Activated CD4-positive, alpha-beta T cell treated with anti-CD3 and anti-CD28 coated beads, Interleukin-2, amount 50 U/mL, for 1 hour (primary cell): Measurements from ENCODE around the gene CYP4F8.
A peak's percentile ranks its signal among the peaks of the same experiment; 100 is the strongest.
"Not testable (repeated sequence)": the region's sequence is repeated elsewhere in the genome, so short reads cannot be mapped to it uniquely, and the experiment has no call there.

Experiments used
- DNase-seq: peaks from one replicate; pipeline ENCODE4 v3.0.0-alpha.2; 2020

The CYP4F8 gene, protein sequence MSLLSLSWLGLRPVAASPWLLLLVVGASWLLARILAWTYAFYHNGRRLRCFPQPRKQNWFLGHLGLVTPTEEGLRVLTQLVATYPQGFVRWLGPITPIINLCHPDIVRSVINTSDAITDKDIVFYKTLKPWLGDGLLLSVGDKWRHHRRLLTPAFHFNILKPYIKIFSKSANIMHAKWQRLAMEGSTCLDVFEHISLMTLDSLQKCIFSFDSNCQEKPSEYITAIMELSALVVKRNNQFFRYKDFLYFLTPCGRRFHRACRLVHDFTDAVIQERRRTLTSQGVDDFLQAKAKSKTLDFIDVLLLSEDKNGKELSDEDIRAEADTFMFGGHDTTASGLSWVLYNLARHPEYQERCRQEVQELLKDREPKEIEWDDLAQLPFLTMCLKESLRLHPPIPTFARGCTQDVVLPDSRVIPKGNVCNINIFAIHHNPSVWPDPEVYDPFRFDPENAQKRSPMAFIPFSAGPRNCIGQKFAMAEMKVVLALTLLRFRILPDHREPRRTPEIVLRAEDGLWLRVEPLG

DNA sequence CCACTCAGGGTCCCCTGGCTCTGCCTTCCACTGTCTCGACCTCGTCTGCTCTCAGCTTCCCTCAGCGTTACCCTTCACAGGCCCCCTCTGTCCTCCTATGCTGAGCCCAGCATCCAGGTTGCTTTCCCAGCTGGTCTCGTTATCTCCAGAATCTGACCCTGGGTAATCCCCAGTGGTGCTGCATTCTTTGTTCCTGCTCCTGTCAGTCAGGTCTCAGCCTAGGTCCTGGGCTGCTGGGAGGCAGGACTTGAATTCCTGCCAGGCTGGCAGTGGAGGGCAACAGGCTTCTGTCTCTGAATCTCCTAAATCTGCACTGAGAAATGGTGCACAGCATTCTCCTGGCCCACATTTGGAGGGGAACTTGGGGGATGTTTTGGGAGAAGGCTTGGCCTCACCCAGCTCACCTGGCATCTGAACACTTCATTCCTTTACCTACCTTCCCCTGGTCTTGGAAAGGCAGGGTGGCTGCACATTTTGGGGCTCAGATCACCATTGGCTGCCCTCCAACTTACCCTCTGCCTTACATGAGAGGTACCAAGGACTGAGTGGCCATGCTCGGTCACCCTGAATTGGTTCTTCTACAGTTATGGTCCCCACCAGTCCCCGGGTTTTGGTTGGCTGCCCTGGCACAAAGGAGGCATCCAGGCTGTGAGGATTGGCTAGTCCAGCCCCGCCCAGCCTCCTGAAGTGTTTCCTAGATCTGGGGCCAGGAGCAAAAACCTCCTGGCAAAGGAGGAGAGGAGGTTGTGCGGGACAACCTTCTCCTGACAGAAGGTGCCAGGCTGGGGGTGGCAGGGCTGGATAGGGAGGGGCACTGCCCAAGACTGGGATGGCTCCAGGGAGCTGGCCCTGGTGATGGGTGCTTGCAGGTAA lies at the start of gene CYP4F8:
Gene CYP4F8, plus strand, starts transcription at position 712 of the 873 bp plus-strand sequence. CDS start 399 bp downstream, outside the sequence.
- no peak for DNase-seq

DNA sequence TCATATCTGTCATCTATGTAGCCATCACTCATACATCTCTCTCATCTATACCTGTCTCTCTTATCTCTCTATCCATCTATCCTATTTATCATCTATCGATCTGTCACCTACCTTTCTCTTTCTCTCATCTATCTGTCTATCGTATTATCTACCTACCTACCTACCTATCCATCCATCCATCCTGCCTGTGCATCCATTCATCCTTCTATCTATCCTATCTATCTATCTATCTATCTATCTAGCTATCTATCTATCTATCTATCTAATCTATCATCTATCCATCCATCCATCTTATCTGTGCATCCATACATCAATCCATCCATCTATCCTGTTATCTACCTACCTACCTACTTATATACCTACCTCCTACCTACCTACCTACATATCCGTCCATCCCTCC lies 44.6 kb upstream of the CYP4F8 start:
- no peak for DNase-seq

DNA sequence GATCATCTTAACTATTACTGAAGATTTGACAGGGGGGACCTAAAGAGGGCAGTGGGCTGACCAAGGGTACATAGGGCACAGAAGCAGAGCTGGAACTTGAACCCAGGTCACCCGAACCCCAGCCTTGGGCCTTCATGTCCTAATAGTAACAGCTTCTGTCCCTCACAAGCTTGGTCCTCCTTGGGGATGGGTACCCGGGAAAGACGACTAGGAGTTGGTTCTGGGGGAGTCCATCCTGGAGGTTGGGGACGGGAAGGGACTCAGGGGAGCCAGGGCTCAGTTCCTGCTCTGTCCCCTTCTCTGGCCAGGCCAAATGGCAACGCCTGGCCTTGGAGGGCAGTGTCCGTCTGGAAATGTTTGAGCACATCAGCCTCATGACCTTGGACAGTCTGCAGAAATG lies 39.6 kb upstream of the CYP4F8 start:
- DNase-seq, result no peak

DNA sequence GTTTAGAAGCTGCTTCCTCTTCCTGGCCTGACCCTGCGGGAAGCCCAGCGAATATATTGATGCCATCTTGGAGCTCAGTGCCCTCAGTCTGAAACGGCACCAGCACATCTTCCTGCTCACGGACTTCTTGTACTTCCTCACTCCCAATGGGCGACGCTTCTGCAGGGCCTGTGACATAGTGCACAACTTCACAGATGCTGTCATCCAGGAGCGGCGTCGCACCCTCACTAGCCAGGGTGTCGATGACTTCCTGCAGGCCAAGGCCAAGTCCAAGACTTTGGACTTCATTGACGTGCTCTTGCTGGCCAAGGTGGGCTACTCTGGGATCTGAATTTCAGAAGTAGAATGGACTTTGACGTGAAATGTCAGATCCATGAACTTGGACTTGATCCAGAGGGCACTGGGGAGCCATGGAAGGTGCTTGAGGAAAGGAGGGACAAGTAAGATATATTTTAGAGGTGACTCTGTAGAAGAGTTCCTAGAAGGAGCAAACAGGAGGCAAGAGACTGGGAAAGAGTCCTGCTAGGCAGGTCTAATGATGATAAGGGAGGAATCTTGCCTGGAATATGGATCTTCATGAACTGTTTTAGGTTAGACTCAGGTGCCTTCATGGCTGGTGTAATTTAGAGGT lies 38.4 kb upstream of the CYP4F8 start:
- DNase-seq, result no peak

DNA sequence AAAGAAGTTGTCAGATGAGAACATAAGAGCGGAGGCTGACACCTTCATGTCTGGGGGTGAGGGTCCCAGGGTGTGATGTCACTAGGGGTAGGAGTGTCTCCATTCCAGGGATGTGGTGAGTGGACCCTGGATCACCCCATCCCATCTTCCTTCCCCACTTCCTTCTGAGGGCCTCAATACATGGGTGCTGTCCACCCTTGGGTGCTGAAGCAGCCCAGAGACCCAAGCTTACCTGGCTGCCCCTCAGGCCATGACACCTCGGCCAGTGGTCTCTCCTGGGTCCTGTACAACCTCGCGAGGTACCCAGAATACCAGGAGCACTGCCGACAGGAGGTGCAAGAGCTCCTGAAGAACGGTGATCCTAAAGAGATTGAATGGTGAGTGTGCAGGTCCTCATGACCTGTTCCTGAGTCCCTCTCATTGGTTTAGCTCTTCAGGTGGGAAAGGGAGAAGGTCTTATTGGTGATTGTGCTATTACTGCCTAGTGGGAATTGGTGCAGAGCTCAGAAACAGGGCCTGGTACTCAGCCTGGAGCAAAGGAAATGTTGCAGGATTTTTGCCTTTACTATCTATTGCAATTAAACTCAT lies 37.7 kb upstream of the CYP4F8 start:
- DNase-seq, result no peak

DNA sequence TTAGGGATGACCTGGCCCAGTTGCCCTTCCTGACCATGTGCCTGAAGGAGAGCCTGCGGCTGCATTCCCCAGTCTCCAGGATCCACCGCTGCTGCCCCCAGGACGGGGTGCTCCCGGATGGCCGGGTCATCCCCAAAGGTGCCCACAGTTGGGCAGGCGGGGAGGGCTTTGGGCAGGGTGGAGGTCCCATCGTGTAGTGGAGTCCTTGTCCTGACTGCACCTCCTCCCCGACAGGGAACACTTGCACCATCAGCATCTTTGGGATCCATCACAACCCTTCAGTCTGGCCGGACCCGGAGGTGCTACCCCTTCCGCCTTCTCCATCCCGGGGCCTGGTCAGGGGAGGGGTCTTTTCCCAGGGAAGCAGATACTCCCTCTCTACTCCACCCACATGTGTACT lies 31.7 kb upstream of the CYP4F8 start:
- DNase-seq, result no peak

DNA sequence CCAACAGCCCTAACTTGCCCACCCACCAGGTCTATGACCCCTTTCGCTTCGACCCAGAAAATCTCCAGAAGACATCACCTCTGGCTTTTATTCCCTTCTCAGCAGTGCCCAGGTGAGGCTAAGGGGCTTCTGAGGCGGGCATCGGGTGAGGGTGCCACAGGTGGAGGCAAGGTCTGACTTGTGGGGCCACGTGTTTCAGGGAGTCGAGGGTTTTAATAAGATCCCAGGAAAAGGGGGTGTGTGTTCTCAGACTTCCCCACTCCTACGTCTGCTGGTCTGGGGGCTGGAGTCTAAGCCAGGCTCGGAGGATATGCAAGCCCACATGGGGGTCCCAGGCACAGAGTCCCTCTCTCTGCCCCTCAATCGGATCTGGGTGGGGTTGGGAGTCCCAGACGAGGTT lies 30.9 kb upstream of the CYP4F8 start:
- DNase-seq, result no peak

DNA sequence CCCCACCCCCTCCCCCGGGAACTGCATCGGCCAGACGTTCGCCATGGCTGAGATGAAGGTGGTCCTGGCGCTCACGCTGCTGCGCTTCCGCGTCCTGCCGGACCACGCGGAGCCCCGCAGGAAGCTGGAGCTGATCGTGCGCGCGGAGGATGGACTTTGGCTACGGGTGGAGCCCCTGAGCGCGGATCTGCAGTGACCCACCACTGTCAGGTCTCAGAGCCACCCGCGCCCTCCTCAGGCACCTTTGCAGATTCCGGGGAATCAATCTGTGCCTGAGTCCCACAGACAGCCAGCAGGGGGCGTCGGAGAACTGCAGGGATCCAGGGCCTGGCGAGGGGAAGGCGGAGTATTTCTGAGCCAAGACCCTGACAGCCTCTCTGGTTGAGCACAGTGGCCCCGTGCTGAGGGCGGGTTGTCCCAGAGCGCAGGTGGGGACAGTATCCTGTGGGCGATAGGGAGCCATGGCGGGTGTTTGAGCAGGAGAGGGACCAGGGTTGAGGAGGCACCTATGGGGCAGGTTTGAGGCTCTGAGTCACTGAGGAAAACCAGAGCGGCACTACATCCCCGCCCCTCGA lies 30.4 kb upstream of the CYP4F8 start:
- peak; percentile 86 for DNase-seq

DNA sequence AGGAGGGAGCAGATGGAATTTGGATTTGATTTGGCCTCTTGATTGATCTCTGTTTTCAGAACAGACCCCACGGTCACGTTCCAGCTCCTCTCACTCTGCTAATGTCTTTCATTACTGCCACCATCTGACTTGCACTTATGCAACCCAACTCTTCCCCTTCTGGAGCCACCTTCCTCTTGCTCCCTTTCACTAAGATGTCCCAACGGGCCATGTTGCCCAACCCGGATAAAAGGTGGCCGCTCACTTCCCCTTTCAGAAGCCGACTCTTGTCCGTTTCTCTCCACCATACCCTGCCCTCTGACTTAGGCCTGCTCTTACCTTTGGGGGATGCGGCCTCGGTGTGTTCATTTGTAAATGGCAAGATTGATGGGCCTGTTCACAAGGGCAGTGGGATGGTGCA lies 27.4 kb upstream of the CYP4F8 start:
- DNase-seq, result no peak

DNA sequence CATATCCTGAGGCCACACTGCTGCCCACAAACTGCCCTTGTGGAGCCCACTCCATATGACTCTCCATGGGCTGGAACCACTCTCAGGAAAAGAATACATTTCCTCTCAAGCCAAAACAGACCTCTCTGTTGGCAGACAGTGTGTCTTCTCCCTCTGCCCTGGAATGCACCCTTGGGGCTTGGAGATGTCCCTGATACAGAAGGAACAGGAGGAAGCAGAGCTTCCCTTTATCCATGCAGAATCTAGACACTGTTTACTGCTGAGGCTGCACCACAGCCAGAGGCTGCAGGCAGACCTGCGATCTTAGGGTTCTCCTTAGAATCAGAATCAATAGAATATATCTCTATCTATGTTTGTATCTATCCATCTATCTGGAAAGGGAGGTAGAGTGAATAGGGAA lies 26.8 kb upstream of the CYP4F8 start:
- DNase-seq, result no peak

DNA sequence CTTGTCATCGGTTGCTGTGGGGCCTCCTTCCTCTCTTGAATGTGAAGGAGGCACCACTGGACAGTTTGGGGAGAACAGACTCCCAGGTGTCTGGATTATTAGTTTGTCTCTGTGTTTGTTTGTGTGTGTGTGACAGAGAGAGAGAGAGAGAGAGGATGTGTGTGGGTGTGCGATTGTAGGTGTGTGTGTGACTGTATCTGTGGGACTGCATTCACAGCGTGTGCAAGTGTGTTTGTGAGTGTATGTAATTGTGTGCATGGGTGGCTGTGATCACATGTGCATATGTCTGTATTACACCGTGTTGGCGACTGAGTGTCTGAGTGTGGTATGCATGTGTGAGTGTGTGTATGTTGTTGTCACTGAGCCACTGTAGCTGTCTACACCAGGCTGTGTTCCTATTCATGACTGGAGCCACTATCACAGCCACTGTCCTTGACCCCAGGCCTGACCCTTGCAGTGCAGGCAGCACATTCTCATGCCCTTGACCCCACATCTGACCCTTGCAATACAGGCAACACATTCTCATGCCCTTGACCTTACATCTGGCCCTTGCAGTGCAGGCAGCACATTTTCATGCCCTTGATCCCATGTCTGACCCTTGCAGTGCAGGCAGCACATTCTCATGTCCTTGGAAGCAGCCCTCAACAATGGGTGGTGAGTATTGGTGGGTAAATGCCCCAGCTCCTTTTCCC lies 25.1 kb upstream of the CYP4F8 start:
- no peak for DNase-seq

DNA sequence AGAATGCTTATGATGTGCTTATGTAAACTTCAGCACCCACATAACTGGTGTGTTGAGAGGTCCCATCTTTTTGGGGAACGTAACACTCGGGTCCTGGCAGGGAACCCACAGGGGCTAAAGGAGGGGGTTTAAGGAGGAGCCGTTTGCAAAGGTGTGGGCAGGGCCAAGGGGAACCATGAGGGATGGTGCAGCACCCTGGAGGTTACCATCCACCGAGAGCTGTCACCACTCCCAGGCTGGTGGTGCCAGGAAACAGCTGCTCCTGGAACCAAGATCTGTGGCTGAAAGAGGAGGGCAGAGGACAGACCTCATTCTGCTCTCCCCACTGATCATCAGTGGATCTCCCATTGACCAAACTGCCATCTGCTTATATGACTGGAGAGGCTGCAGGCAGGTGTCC lies 23.2 kb upstream of the CYP4F8 start:
- DNase-seq, result no peak

DNA sequence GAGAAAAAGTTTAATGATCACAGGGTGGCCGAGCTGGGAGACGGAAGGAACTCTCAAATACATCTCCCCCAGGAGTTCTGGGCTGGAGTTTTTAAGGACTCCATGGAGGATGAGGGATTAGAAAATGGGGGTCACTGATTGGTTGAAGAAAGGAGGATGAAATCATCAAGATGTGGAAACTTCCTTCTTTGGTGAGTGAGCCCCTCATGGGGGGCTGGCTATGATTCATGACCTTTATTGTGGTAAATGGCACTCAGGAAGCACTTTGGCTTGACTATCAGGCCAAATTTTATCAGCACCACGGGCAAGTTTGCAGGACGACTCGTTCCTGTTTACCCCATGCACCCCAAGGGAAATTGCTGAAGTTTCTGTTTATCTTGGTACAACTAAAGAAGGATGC lies 22.5 kb upstream of the CYP4F8 start:
- not testable (repeated sequence) for DNase-seq

DNA sequence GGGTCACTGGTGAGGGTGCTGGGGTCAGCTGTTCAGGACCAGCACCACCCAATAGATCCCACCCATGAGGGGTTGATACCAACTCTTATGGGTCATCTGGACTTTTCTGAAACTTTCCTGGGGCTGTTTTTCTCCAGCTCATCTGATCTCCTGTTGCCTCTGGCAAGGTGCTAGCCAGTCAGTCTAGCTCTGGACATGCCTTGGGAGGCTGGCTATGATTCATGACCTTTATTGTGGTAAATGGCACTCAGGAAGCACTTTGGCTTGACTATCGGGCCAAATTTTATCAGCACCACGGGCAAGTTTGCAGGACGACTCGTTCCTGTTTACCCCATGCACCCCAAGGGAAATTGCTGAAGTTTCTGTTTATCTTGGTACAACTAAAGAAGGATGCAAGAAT lies 21.3 kb upstream of the CYP4F8 start:
- not testable (repeated sequence) for DNase-seq

DNA sequence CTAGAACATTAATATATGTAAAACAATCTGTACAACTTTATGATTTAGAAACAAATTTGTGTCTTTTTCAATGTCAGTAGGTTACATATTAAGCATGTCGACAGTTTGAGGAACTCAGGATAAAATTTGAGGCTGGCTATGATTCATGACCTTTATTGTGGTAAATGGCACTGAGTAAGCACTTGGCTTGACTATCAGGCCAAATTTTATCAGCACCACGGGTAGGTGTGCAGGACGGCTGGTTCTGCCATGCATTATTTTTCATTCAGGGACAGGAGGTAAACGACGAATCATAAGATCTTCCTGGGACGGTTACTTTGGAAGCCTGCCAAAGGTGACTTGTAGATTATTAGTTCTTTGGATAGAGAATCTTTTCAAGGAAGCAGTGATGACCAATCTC lies 19.9 kb upstream of the CYP4F8 start:
- DNase-seq, result no peak

DNA sequence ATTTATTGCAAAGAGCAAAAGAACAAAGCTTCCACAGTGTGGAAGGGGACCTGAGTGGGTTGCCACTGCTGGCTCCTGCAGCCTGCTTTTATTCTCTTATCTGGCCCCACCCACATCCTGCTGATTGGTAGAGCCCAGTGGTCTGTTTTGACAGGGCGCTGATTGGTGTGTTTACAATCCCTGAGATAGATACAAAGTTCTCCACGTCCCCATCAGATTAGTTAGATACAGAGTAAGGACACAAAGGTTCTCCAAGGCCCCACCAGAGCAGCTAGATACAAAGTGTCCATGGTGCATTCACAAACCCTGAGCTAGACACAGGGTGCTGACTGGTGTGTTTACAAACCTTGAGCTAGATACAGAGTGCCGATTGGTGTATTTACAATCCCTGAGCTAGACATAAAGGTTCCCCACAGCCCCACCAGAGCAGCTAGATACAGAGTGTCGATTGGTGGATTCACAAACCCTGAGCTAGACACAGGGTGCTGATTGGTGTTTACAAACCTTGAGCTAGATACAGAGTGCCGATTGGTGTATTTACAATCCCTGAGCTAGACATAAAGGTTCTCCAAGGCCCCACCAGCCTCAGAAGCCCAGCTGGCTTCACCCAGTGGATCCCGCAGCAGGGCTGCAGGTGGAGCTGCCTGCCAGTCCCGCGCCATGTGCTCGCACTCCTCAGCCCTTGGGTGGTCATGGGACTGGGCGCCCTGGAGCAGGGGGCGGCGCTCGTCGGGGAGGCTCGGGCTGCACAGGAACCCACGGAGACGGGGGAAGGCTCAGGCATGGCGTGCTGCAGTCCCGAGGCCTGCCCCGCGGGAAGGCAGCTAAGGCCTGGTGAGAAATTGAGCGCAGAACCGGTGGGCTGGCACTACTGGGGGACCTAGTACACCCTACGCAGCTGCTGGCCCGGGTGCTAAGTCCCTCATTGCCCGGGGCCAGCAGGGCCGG lies 6.8 kb upstream of the CYP4F8 start:
- DNase-seq, result not testable (repeated sequence)

DNA sequence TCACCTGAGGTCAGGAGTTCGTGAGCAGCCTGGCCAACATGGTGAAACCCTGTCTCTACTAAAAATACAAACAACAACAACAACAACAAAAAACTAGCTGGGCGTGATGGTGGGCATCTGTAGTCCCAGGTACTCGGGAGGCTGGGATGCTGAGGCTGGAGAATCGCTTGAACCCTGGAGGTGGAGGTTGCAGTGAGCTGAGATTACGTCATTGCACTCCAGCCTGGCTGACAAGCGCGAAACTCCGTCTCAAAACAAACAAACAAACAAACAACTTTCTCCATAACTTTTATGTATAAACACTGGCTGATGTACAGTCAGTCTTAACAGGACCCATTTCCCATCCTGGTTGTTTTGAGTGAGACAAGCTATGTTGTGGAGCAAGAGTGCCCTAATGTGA lies 5.8 kb upstream of the CYP4F8 start:
- DNase-seq, result no peak

DNA sequence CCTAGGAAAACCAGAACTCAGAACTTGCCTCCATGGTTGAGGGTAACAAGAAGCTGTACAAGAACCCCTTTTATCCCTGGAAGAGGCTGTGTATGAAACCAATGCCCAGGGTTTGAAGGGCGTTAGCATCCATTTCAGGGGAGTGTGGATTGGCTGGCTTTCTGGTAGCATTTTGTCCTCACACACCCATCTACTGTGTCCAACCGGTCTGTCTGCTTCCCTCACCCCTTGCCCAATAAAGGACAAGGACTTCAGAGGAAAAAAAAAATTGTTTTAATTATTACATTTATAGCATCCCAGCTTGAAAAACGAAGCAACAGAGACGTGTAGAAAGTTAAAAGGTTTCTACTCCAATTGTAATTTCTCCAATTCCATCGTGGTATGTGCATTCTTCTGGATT lies 2.7 kb upstream of the CYP4F8 start:
- no peak for DNase-seq

DNA sequence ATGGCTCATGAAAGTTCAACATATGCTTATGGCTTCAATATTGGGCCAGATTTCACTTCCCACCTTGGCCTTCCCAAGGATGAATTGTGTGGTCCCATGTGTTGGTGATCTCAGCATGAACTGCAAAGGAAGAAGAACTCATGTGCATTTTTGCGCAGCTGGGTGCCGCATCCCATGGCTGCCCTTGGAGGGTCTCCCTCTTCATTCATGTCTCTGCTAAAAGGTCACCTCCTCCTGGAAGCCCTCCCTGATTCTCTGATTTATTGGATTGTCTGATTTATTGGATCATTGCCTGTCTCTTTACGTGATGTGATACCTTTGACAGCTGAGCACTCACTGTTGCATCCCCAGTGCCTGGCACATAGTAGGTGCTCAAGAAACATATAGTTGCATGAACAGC lies 1.7 kb upstream of the CYP4F8 start:
- no peak for DNase-seq

DNA sequence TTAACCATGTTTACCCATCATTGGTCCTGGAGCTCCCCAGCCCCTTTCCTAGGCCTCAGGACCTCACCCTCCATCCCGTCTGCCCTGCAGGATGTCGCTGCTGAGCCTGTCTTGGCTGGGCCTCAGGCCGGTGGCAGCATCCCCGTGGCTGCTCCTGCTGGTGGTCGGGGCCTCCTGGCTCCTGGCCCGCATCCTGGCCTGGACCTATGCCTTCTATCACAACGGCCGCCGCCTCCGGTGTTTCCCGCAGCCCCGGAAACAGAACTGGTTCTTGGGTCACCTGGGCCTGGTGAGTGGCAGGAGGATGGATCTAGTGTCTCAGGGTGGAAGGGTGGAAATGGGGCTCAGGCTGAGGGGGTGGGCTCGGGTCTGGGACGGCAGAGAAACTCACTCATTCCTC lies 508 bp downstream of the CYP4F8 start:
- DNase-seq, result no peak

DNA sequence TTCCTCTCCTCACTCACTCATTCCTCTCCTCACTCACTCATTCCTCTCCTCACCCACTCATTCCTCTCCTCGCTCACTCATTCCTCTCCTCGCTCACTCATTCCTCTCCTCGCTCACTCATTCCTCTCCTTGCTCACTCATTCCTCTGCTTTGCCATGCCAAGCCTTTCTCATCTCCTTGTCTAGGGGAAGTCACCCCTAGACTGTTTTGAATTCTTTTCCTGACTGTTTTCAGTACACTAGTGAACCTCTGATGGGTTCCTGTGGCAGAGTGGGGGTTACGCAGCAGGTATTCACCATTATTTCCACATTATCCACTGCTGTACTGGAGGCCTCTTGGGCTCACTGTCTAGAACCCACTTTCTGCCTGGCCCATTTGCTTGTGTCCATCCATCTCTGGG lies 1.2 kb downstream of the CYP4F8 start:
- DNase-seq, result no peak
